HEK293 (cell line): ENCODE measurements around the gene NTSR1.
A peak's percentile ranks its signal among the peaks of the same experiment; 100 is the strongest.

ENCODE experiments used
- CTCF ChIA-PET: fragments of 350-600 bp; formaldehyde crosslinking; extraction: SDS; loops from one replicate; lab custom pipeline; 2021; ENCODE audit warnings: antibody characterized with exemption; lab: Yijun Ruan, JAX
- POLR2A ChIA-PET: fragments of 300-600 bp; formaldehyde crosslinking; extraction: SDS; loops from one replicate; lab custom pipeline; 2020; ENCODE audit warnings: antibody characterized with exemption, inconsistent platforms; lab: Yijun Ruan, JAX
- H3K27ac ChIP-seq: fragments of 200-500 bp; sonication (Bioruptor generic); 2 replicates; pipeline ENCODE4 v1.5.1; 2014; ENCODE audit warnings: low read depth, low read length, control low read depth, inconsistent platforms; ENCODE audit errors: extremely low read depth
- H3K36me3 ChIP-seq, 2 experiments: fragments of 200-500 bp in 1 of 2; sonication (Bioruptor generic) in 1 of 2; 1 replicate in 1 of 2; 2 replicates in 1 of 2; pipeline ENCODE4 v1.5.1; 2014 to 2017; ENCODE audit warnings: inconsistent platforms in 2 of 2, low read length in 2 of 2; ENCODE audit not compliant: control insufficient read depth in 2 of 2, insufficient read depth in 1 of 2
- H3K4me1 ChIP-seq: fragments of 200-500 bp; sonication (Bioruptor generic); 2 replicates; pipeline ENCODE4 v1.5.1; 2014; ENCODE audit warnings: mild to moderate bottlenecking, low read length, inconsistent platforms; ENCODE audit not compliant: control insufficient read depth, insufficient read depth
- H3K4me3 ChIP-seq: 2 replicates; pipeline ENCODE4 v1.5.1; 2011; ENCODE audit warnings: low read depth, mild to moderate bottlenecking, control low read depth, low read length, moderate library complexity
- H3K9me3 ChIP-seq: fragments of 200-500 bp; sonication (Bioruptor generic); 2 replicates; pipeline ENCODE4 v1.5.1; 2014; ENCODE audit warnings: low read depth, low read length, inconsistent platforms; ENCODE audit not compliant: control insufficient read depth, insufficient read depth
- HOXA7 ChIP-seq: sonication (generic); formaldehyde crosslinking; IDR thresholded peaks from 2 replicates; pipeline ENCODE4 v1.8.1; 2022; ENCODE audit warnings: missing genetic modification reagents, borderline replicate concordance
- SCRT2 ChIP-seq: fragments of 450-650 bp; formaldehyde crosslinking; IDR thresholded peaks from 2 replicates; pipeline ENCODE4 v1.5.1; 2016; ENCODE audit warnings: missing biosample characterization, missing genetic modification characterization
- TRIM28 ChIP-seq: IDR thresholded peaks from 2 replicates; pipeline ENCODE4 v1.6.1; 2011; ENCODE audit warnings: low read length, control low read depth, borderline replicate concordance
- ZBTB8A ChIP-seq: fragments of 450-650 bp; formaldehyde crosslinking; IDR thresholded peaks from 2 replicates; pipeline ENCODE4 v1.5.1; 2016; ENCODE audit warnings: missing biosample characterization, missing genetic modification characterization
- ZFP3 ChIP-seq: fragments of 450-650 bp; formaldehyde crosslinking; IDR thresholded peaks from 2 replicates; pipeline ENCODE4 v1.5.1; 2016; ENCODE audit warnings: low read depth, missing biosample characterization, missing genetic modification characterization
- ZIC2 ChIP-seq: fragments of 450-650 bp; formaldehyde crosslinking; IDR thresholded peaks from 2 replicates; pipeline ENCODE4 v1.5.1; 2016; ENCODE audit warnings: missing biosample characterization, missing genetic modification characterization
- ZNF121 ChIP-seq: fragments of 450-650 bp; formaldehyde crosslinking; IDR thresholded peaks from 2 replicates; pipeline ENCODE4 v1.5.1; 2016; ENCODE audit warnings: missing biosample characterization, missing genetic modification characterization
- ZNF155 ChIP-seq: fragments of 450-650 bp; formaldehyde crosslinking; IDR thresholded peaks from 2 replicates; pipeline ENCODE4 v1.5.1; 2016; ENCODE audit warnings: missing biosample characterization, missing genetic modification characterization
- ZNF24 ChIP-seq: fragments of 450-650 bp; formaldehyde crosslinking; IDR thresholded peaks from 2 replicates; pipeline ENCODE4 v1.5.1; 2016; ENCODE audit warnings: missing biosample characterization, missing genetic modification characterization
- ZNF324 ChIP-seq: fragments of 450-650 bp; formaldehyde crosslinking; IDR thresholded peaks from 2 replicates; pipeline ENCODE4 v1.5.1; 2016; ENCODE audit warnings: missing biosample characterization, missing genetic modification characterization
- ZNF341 ChIP-seq: fragments of 450-650 bp; formaldehyde crosslinking; IDR thresholded peaks from 2 replicates; pipeline ENCODE4; 2016; ENCODE audit warnings: low read depth, missing biosample characterization, missing genetic modification characterization
- ZNF394 ChIP-seq: fragments of 450-650 bp; formaldehyde crosslinking; IDR thresholded peaks from 2 replicates; pipeline ENCODE4 v1.5.1; 2016; ENCODE audit warnings: missing biosample characterization, missing genetic modification characterization, mild to moderate bottlenecking, moderate library complexity, borderline replicate concordance
- ZNF521 ChIP-seq: fragments of 450-650 bp; formaldehyde crosslinking; IDR thresholded peaks from 2 replicates; pipeline ENCODE4 v1.5.1; 2017; ENCODE audit warnings: missing biosample characterization, mild to moderate bottlenecking, missing genetic modification characterization
- ZNF558 ChIP-seq: fragments of 450-650 bp; formaldehyde crosslinking; IDR thresholded peaks from 2 replicates; pipeline ENCODE4 v1.5.1; 2016; ENCODE audit warnings: missing biosample characterization, missing genetic modification characterization
- ZNF623 ChIP-seq: fragments of 450-650 bp; formaldehyde crosslinking; IDR thresholded peaks from 2 replicates; pipeline ENCODE4 v1.5.1; 2016; ENCODE audit warnings: missing biosample characterization, missing genetic modification characterization
- ZNF654 ChIP-seq: fragments of 450-650 bp; formaldehyde crosslinking; IDR thresholded peaks from 2 replicates; pipeline ENCODE4 v1.5.1; 2016; ENCODE audit warnings: low read depth, missing biosample characterization, missing genetic modification characterization
- ZNF664 ChIP-seq: fragments of 450-650 bp; formaldehyde crosslinking; IDR thresholded peaks from 2 replicates; pipeline ENCODE4 v1.5.1; 2016; ENCODE audit warnings: missing biosample characterization, missing genetic modification characterization
- ZNF707 ChIP-seq: fragments of 450-650 bp; formaldehyde crosslinking; IDR thresholded peaks from 2 replicates; pipeline ENCODE4 v1.5.1; 2016; ENCODE audit warnings: missing biosample characterization, missing genetic modification characterization
- ZNF830 ChIP-seq: fragments of 450-650 bp; IDR thresholded peaks from 2 replicates; pipeline ENCODE4 v1.5.0; 2018; ENCODE audit warnings: missing biosample characterization, missing genetic modification characterization, low read depth, mild to moderate bottlenecking, moderate library complexity
- ZNF843 ChIP-seq: fragments of 450-650 bp; formaldehyde crosslinking; IDR thresholded peaks from 2 replicates; pipeline ENCODE4 v1.5.1; 2016; ENCODE audit warnings: missing biosample characterization, missing genetic modification characterization
- ZSCAN30 ChIP-seq: fragments of 450-650 bp; IDR thresholded peaks from 2 replicates; pipeline ENCODE4 v1.5.1; 2018; ENCODE audit warnings: missing biosample characterization, mild to moderate bottlenecking, missing genetic modification characterization, moderate library complexity
- TF ChIP-seq, protein P1 (sequence below): fragments of 450-650 bp; formaldehyde crosslinking; IDR thresholded peaks from 2 replicates; pipeline ENCODE4 v1.5.1; 2016; ENCODE audit warnings: missing biosample characterization, missing genetic modification characterization
- TF ChIP-seq, protein P2 (sequence below): fragments of 450-650 bp; formaldehyde crosslinking; optimal IDR thresholded peaks from 2 replicates; pipeline ENCODE3; 2016; ENCODE audit warnings: missing biosample characterization, mild to moderate bottlenecking, missing genetic modification characterization
- TF ChIP-seq, protein P3 (sequence below): fragments of 450-650 bp; formaldehyde crosslinking; IDR thresholded peaks from 2 replicates; pipeline ENCODE4 v1.5.1; 2016; ENCODE audit warnings: missing biosample characterization, missing genetic modification characterization

Gene NTSR1

DNA sequence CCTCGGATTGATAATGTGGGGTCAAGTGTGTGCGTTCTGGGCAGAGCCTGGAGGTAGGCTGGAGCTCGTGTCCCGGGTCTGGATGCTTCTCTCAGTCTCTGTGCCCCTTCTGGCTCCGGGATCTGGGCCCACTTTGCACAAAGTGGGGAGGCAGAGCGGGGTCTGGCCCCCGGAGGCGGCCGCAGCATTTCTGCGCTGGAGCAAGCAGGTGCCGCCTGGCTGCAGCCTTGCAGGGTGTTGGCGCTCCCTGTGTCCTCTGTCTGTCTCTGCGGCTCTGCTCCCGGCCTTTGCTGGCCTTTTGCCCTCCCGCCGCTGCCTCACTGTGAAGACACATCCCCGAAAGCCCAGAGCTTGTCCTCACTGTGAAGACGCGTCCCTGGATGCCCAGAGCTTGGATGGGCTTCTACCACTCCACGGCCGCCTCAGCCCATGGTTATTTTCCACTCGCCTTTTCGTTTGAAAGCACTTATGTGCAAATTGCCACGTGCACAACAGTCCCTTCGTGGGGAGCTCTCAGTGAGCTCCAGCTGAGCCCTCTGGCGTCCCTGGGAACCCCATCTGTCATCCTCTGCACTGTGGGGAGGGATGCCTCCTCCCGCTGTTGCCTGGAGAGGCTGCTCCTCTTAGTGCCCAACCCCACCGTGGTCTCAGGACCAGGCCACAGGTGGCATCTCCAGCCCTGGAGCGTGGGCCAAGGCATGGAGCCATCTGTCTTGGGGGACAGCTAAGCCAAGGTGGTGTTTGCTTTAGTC lies 49.0 kb upstream of the NTSR1 start:
- POLR2A ChIA-PET = interaction anchor here (0.8 to 1.1 kb wide), 2 partner anchors 18 to 70 kb away, joined by 3 read pairs; partner anchors contain the start of gene SLCO4A1
- Histone ChIP-seq H3K9me3 (no peaks in the 10 kb centered on the region), H3K27ac (no peak overlapping the region), H3K4me1 (no peaks in the 10 kb centered on the region), H3K36me3 (peaks cover 0 to 9% of the 10 kb centered on the region in 2 experiments; a peak in 1 of 3 replicates), H3K4me3 (no peak overlapping the region)
- TF ChIP-seq ZIC2 (tag by site-specific recombination) = peak; percentile 54
- TF ChIP-seq ZNF341 (tag by site-specific recombination) = 0 out of 2 replicates have a peak, but pooled peaks have one; percentile 32
- TF ChIP-seq ZNF24 (tag by site-specific recombination) = no peak
- no peak for TF ChIP-seq HOXA7 (CRISPR knock-in tag)
- TF ChIP-seq ZNF623 (tag by site-specific recombination) = no peak
- TF ChIP-seq ZNF394 = no peak
- no peak; the same call in 1 of the 2 replicates for TF ChIP-seq SCRT2 (tag by site-specific recombination)
- no peak for TF ChIP-seq ZNF324 (tag by site-specific recombination)
- TF ChIP-seq, protein P1, sequence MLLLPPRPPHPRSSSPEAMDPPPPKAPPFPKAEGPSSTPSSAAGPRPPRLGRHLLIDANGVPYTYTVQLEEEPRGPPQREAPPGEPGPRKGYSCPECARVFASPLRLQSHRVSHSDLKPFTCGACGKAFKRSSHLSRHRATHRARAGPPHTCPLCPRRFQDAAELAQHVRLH (tag by site-specific recombination) = no peak
- no peak for TF ChIP-seq ZFP3 (tag by site-specific recombination)
- TF ChIP-seq, protein P2, sequence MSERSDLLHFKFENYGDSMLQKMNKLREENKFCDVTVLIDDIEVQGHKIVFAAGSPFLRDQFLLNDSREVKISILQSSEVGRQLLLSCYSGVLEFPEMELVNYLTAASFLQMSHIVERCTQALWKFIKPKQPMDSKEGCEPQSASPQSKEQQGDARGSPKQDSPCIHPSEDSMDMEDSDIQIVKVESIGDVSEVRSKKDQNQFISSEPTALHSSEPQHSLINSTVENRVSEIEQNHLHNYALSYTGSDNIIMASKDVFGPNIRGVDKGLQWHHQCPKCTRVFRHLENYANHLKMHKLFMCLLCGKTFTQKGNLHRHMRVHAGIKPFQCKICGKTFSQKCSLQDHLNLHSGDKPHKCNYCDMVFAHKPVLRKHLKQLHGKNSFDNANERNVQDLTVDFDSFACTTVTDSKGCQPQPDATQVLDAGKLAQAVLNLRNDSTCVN (tag by site-specific recombination) = no peak
- CTCF ChIA-PET = no interaction called here

- ChIA-PET CTCF (no interaction called here), POLR2A (interaction anchor here (0.8 to 1.1 kb wide), 2 partner anchors 18 to 70 kb away, joined by 3 read pairs; partner anchors contain the start of gene SLCO4A1)
- Histone ChIP-seq H3K36me3 (peaks cover 0 to 9% of the 10 kb centered on the region in 2 experiments; a peak in 1 of 3 replicates), H3K27ac (no peak overlapping the region), H3K4me1 (no peaks in the 10 kb centered on the region), H3K9me3 (no peaks in the 10 kb centered on the region), H3K4me3 (no peak overlapping the region)
- TF ChIP-seq ZNF707 = no peak
- no peak for TF ChIP-seq ZNF521
- TF ChIP-seq, protein P3, sequence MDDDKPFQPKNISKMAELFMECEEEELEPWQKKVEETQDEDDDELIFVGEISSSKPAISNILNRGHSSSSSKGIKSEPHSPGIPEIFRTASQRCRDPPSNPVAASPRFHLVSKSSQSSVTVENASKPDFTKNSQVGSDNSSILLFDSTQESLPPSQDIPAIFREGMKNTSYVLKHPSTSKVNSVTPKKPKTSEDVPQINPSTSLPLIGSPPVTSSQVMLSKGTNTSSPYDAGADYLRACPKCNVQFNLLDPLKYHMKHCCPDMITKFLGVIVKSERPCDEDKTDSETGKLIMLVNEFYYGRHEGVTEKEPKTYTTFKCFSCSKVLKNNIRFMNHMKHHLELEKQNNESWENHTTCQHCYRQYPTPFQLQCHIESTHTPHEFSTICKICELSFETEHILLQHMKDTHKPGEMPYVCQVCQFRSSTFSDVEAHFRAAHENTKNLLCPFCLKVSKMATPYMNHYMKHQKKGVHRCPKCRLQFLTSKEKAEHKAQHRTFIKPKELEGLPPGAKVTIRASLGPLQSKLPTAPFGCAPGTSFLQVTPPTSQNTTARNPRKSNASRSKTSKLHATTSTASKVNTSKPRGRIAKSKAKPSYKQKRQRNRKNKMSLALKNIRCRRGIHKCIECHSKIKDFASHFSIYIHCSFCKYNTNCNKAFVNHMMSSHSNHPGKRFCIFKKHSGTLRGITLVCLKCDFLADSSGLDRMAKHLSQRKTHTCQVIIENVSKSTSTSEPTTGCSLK (tag by site-specific recombination) = no peak
- no peak for TF ChIP-seq ZNF830 (tag by site-specific recombination)
- no peak for TF ChIP-seq ZBTB8A
- TF ChIP-seq TRIM28 = no peak
- TF ChIP-seq ZSCAN30 (tag by site-specific recombination) = no peak
- TF ChIP-seq ZNF121 (tag by site-specific recombination) = no peak
- no peak for TF ChIP-seq ZNF155
- no peak for TF ChIP-seq ZNF654 (tag by site-specific recombination)
- TF ChIP-seq ZNF843 = no peak
- TF ChIP-seq ZNF558 (tag by site-specific recombination) = no peak
- no peak for TF ChIP-seq ZNF664
Observed at GRCh38 chr20:62660240-62660615, 48.4 kb upstream of the NTSR1 start.
